ENCODE measurements around the gene PLEKHM1. TPM values are rescaled to one million over a fixed set of nuclear protein-coding genes. Genes with fewer than 3 reads are reported as not detected.
"Not testable (repeated sequence)": the region's sequence is repeated elsewhere in the genome, so short reads cannot be mapped to it uniquely, and the experiment has no call there.

Gene PLEKHM1
- total RNA-seq, 1 experiment from 2014 or later = 5.6 TPM

- DNase-seq (ENCODE audit: low spot score); in situ Hi-C loops (cut with HindIII; ENCODE audit: low sequenced_read_pairs): not testable (repeated sequence)
These were observed 45.4 kb downstream of the PLEKHM1 start for GRCh38 chr17:45444856-45445820.

DNA sequence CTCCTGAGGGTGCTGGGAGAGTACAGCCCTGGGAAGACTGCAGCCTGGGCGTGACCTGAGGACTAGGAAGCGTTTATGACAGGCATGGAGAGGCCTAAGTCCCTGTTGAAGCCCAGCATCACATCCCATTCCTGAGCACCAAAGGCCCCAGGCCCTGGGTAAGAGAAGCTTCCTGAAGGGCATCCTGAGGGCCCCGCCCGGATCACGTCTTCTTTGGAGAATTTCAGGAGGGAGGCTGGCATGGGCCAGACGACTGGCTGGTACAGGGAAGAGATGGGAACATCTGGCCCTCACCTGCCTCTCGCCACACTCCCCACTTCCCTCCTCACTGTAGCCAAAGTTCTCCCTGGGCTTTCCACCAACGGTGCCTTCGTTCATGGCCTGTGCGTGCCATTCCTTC is 46.2 kb downstream of the PLEKHM1 start:
- DNase-seq (ENCODE audit: low spot score); in situ Hi-C loops (cut with HindIII; ENCODE audit: low sequenced_read_pairs): not testable (repeated sequence)

GRCh38 chr17:45443371-45444260 is 46.9 kb downstream of the PLEKHM1 start:
- in situ Hi-C loops (cut with HindIII; ENCODE audit: low sequenced_read_pairs); DNase-seq (ENCODE audit: low spot score): not testable (repeated sequence)

DNA sequence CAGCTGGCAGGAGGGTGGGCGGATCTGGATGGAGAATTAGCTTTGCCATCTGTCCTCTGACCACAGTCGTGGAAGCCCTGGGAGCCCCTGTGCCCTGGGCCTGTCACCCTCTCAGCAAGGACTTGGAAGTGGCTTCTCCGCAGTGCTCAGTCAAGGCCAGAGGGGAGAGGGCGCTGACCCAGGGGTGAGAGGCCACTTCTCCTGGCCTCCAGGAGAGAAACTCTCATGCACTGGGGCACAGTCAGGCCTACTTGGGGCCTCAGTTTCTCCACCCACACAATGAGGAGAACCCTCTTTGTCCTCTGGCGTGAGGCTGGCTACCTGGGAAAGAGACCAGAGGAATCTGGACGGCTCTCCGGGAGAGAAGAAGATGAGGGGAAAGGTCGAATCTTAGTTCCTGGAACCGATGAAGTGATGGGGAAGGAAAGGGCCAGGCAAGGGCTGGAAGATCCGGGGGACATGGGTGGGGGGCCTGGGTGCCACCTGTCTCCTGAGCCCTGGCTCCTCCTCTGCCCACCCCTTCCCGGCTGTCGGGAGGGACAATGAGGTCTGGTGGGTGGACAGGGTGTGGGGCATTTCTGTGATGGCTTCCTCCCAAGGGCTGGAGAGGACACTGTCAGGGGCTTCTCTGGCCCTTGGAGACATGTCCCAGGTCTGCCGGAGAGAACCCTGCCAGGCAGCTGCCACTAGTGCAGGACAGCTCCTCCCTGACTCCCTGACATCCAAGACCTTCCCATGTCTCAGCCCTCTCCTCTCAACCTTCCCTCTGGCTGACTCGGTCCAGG is 48.8 kb downstream of the PLEKHM1 start:
- DNase-seq (ENCODE audit: low spot score) = no peak
- in situ Hi-C loops (cut with HindIII; ENCODE audit: low sequenced_read_pairs) = no loop called here

GRCh38 chr17:45440839-45441515 is 49.5 kb downstream of the PLEKHM1 start:
- in situ Hi-C loops (cut with HindIII; ENCODE audit: low sequenced_read_pairs); DNase-seq (ENCODE audit: low spot score): not testable (repeated sequence)

DNA sequence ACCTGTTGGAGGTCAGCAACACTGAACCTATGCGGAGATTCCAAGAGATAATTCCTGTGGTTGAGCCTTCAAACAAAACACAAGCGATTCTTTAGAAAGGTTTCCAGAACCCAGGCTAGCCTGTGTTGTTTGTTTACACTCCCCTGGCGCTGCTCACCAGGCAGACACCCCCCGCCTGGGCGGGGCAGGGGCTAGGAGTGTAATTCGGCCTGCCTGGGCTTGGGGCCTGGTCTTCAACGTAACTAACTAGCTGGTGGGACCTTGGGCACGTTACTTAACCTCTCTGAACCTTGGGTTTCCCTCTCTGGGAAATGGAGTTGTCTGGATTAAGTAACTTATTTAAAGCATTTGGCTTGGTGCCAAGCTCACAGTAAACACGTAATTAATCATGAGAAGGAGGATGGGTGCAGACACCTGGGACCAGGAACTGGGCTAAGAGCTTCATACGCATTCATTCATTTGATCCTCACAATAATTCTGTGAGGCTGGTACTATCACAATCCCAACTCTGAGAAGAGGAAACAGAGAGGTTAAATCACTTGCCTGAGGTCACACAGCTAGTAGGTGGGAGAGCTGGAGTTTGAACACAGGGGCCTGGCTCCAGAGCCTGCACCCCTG is 50.3 kb downstream of the PLEKHM1 start:
- no peak for DNase-seq (ENCODE audit: low spot score)

GRCh38 chr17:45438931-45439610 is 51.5 kb downstream of the PLEKHM1 start:
- DNase-seq (ENCODE audit: low spot score) = no peak
- in situ Hi-C loops (cut with HindIII; ENCODE audit: low sequenced_read_pairs) = no loop called here

More for the DNA sequence above, 50.3 kb downstream of the PLEKHM1 start:
- in situ Hi-C loops (cut with HindIII; ENCODE audit: low sequenced_read_pairs) = no loop called here

- in situ Hi-C loops (cut with HindIII; ENCODE audit: low sequenced_read_pairs) = no loop called here
- DNase-seq (ENCODE audit: low spot score) = no peak
These were observed 52.8 kb downstream of the PLEKHM1 start for GRCh38 chr17:45437465-45438283.

DNA sequence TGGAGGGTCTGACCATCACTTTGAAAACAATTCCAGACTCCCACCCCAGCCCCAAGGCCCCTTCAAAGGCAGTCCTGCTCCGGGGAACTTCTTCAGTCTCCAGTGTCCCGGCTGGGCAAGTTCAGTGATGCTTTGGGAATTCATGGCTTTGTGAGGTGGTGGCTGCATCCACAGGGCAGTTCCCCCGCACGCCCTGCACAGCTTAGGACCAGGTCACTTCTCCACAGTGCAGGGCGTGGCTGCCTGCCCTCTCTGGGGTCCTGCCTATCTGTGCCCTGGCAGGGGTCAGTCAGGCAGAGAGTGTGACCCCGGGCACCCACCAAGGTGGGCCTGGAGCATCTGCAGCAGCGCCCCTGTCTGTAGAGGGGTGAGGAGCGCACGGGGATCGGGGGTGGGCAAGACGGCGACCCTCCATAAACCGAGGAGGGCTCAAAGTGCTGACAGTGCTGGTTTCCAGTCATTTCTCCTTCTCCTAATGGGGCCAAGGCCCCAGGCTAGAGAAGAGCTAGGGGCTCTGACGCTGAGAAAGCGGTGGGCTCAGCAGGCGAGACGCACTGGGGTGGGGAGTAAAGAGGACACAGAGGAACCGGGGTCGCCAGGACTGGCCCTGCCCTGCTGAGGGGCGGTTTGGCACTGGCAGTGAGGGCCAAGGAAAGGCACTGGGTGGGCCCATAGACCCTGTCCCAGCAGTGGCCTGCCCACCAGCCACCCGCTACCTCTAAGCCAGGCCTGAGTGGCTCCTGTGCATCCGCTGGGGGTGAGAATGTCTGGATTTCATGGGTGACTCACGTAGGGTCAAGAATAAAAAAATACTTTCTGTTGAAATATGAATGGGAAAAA is 53.7 kb downstream of the PLEKHM1 start:
- DNase-seq (ENCODE audit: low spot score) = no peak
- in situ Hi-C loops (cut with HindIII; ENCODE audit: low sequenced_read_pairs) = no loop called here

- no peak for DNase-seq (ENCODE audit: low spot score)
- in situ Hi-C loops (cut with HindIII; ENCODE audit: low sequenced_read_pairs) = no loop called here
These were observed 54.4 kb downstream of the PLEKHM1 start for GRCh38 chr17:45436161-45436560.

GRCh38 chr17:45435481-45435880 is 55.0 kb downstream of the PLEKHM1 start:
- no peak for DNase-seq (ENCODE audit: low spot score)
- in situ Hi-C loops (cut with HindIII; ENCODE audit: low sequenced_read_pairs) = no loop called here

DNA sequence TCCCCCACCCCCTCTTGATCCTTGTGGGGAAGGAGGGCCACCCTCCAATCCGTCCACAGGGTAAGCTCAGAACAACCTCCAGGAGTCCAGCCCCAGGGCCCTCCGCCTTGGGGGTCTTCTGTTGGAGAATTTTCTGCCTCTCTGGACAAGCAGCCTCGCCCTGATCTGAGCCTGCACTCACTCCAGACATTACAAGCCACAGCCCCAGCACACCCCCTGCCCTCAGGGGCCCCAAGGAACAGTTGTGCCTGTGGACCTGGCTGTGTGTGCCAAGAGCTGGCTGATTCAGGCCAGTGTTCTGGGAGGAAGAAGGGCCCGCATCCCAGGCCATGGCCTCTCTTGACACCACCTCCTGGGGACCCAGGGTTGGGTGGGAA is 57.4 kb downstream of the PLEKHM1 start:
- no peak for DNase-seq (ENCODE audit: low spot score)
- in situ Hi-C loops (cut with HindIII; ENCODE audit: low sequenced_read_pairs) = no loop called here

- in situ Hi-C loops (cut with HindIII; ENCODE audit: low sequenced_read_pairs) = no loop called here
- DNase-seq (ENCODE audit: low spot score) = no peak
These were observed 57.9 kb downstream of the PLEKHM1 start, which contains the start of gene ARHGAP27 for GRCh38 chr17:45432405-45433158. TSS of gene ARHGAP27 (minus strand) at chr17:45432870. CDS start at chr17:45430279, 2,591 bp downstream.

DNA sequence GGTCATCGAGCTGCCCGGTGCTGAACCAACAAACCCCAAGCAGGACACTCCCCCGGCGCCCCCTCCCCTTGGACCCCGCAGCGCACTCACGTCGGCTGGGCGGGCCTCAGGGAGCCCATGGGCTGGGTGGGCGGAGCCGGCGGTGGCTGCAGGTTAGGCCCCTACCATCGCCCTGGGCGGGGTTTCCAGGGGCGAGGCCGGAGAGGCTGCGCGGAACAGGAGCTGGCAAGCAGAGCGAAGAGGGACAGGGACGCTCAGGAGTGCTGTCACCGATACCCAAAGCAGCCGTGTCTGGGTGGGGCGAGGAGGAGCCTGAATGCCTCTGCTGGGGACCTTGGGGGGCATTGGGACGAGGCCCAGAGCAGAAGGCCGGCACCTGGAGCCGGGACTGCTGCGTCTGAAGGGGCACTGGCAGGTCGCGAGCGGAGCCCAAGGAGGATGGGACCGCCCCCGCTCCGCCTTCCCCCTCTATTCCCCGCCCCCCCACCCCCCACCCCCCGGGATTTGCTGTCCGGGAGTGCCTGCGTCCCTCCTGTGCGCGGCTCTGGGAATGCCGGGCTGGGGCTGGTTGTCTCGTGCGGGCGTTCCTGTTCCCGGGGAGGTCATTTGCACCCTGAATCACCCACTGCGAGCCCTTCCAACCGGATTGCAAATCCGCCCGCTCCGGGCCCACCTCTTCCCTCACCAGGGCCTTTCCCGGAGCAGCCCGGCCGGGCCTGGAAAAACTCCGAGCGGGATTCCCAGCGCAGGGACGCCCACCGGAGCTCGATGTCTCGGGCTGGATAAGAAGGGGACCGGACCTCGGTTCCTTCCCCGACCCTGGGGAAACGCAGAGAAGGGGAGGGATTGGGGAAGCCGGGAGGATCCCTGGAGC is 58.8 kb downstream of the PLEKHM1 start:
- DNase-seq (ENCODE audit: low spot score) = peak; percentile 33
- in situ Hi-C loops (cut with HindIII; ENCODE audit: low sequenced_read_pairs) = no loop called here
